M059J (cell line): Measurements from ENCODE around the gene LHX3. TPM values are rescaled to one million over a fixed set of nuclear protein-coding genes. Genes with fewer than 3 reads are reported as not detected.

ENCODE experiments used
- DNase-seq: peaks from one replicate; pipeline ENCODE4 v3.0.0-alpha.2; 2012; ENCODE audit warnings: low read depth
- total RNA-seq: library from RNA; depleted of rRNA; stranded (reverse); fragments of >200 nt; shearing (Covaris generic); gene quantifications from 2 replicates; pipeline ENCODE4 v1.2.3, GENCODE V29; 2014

LHX3 gene
- total RNA-seq, 1 experiment from 2014 or later: not detected

GRCh38 chr9:136207616-136208015 is 2.7 kb upstream of the LHX3 start:
- no peak for DNase-seq

GRCh38 chr9:136206602-136207275 is 1.8 kb upstream of the LHX3 start:
- no peak for DNase-seq

GRCh38 chr9:136205707-136205992 is 722 bp upstream of the LHX3 start:
- DNase-seq: no peak

GRCh38 chr9:136204145-136204805 is 653 bp downstream of the LHX3 start:
- no peak for DNase-seq

GRCh38 chr9:136203408-136204144 is 1.4 kb downstream of the LHX3 start:
- DNase-seq: no peak

- no peak for DNase-seq
Measured at GRCh38 chr9:136202454-136203407, 2.2 kb downstream of the LHX3 start.

GRCh38 chr9:136201609-136202453 is 3.1 kb downstream of the LHX3 start:
- no peak for DNase-seq

GRCh38 chr9:136201174-136201573 is 3.8 kb downstream of the LHX3 start:
- DNase-seq: no peak

GRCh38 chr9:136200424-136200823 is 4.5 kb downstream of the LHX3 start:
- no peak for DNase-seq

- DNase-seq: no peak
Measured at GRCh38 chr9:136199391-136200288, 5.3 kb downstream of the LHX3 start.

GRCh38 chr9:136198605-136199083 is 6.3 kb downstream of the LHX3 start:
- DNase-seq: no peak

GRCh38 chr9:136197930-136198604 is 6.9 kb downstream of the LHX3 start:
- no peak for DNase-seq

- no peak for DNase-seq
Measured at GRCh38 chr9:136197084-136197875, 7.6 kb downstream of the LHX3 start.

- peak; percentile 55 for DNase-seq
Measured at GRCh38 chr9:136196404-136197083, 8.4 kb downstream of the LHX3 start.

GRCh38 chr9:136194540-136194939 is 10.4 kb downstream of the LHX3 start:
- DNase-seq: no peak

- DNase-seq: no peak
Measured at GRCh38 chr9:136193891-136194279, 11.0 kb downstream of the LHX3 start.

GRCh38 chr9:136193127-136193890 is 11.6 kb downstream of the LHX3 start:
- no peak for DNase-seq
